CD4-positive, CD25-positive, alpha-beta regulatory T cell (primary cell): ENCODE results near the gene PYCR2. TPM values are rescaled to one million over a fixed set of nuclear protein-coding genes. Genes with fewer than 3 reads are reported as not detected.
"Not testable (repeated sequence)": the region's sequence is repeated elsewhere in the genome, so short reads cannot be mapped to it uniquely, and the experiment has no call there.

Source experiments
- ATAC-seq, 2 donors: fragments of 150-1000 bp; cut with Tn5 transposase; one replicate each; pipeline ENCODE4 v1.10.0; 2021; ENCODE audit warnings: low read depth in 2 of 2, moderate number of reproducible peaks in 2 of 2, moderate library complexity in 1 of 2
- DNase-seq, 3 donors: peaks; one replicate each; pipeline versions ENCODE4 v3.0.0 to v3.0.0-alpha.2; 2012 to 2022; ENCODE audit warnings: mixed read lengths in 1 of 3
- H3K27ac ChIP-seq: one replicate; pipeline ENCODE4 v1.7.0; 2013; ENCODE audit warnings: mild to moderate bottlenecking, low read length; ENCODE audit not compliant: insufficient read depth, poor library complexity, severe bottlenecking
- H3K27me3 ChIP-seq: one replicate; pipeline ENCODE4 v1.7.0; 2013; ENCODE audit warnings: low read length; ENCODE audit not compliant: control insufficient read depth, insufficient read depth
- H3K36me3 ChIP-seq: one replicate; pipeline ENCODE4 v1.7.0; 2013; ENCODE audit warnings: mild to moderate bottlenecking, low read length, moderate library complexity; ENCODE audit not compliant: control insufficient read depth, insufficient read depth
- H3K4me1 ChIP-seq: 2 replicates; pipeline ENCODE4 v1.7.0; 2013; ENCODE audit warnings: mild to moderate bottlenecking, low read length; ENCODE audit not compliant: insufficient read depth, control insufficient read depth, poor library complexity, severe bottlenecking
- H3K4me3 ChIP-seq: one replicate; pipeline ENCODE4 v1.7.0; 2013; ENCODE audit warnings: low read depth, mild to moderate bottlenecking, low read length, moderate library complexity
- H3K9me3 ChIP-seq, 2 experiments: 1 replicate in 1 of 2; 2 replicates in 1 of 2; pipeline ENCODE4 v1.7.0; 2013; ENCODE audit warnings: low read length in 2 of 2, mild to moderate bottlenecking in 1 of 2, moderate library complexity in 1 of 2; ENCODE audit not compliant: control insufficient read depth in 2 of 2
- H3K27ac Mint-ChIP-seq, 3 donors: one replicate each; pipeline ENCODE4 v1.8.0; 2020 to 2022; ENCODE audit warnings: mild to moderate bottlenecking in 3 of 3, mixed read lengths in 3 of 3, moderate library complexity in 2 of 3
- H3K27me3 Mint-ChIP-seq: one replicate; pipeline ENCODE4 v1.8.0; 2022; ENCODE audit warnings: mild to moderate bottlenecking, mixed read lengths
- H3K36me3 Mint-ChIP-seq: one replicate; pipeline ENCODE4 v1.8.0; 2020; ENCODE audit warnings: mixed read lengths
- H3K4me1 Mint-ChIP-seq, 4 donors: one replicate each; pipeline ENCODE4 v1.8.0; 2020 to 2022; ENCODE audit warnings: mixed read lengths in 4 of 4, mild to moderate bottlenecking in 1 of 4
- H3K4me3 Mint-ChIP-seq, 4 donors: one replicate each; pipeline ENCODE4 v1.8.0; 2020 to 2022; ENCODE audit warnings: mild to moderate bottlenecking in 4 of 4, mixed read lengths in 4 of 4, moderate library complexity in 3 of 4
- H3K9me3 Mint-ChIP-seq, 7 donors: one replicate each; pipeline ENCODE4 v1.8.0; 2020 to 2022; ENCODE audit warnings: mixed read lengths in 7 of 7, mild to moderate bottlenecking in 3 of 7, moderate library complexity in 2 of 7
- polyA plus RNA-seq, 4 donors: library from polyadenylated mRNA; unstranded; fragments of 300-500 nt; fragmentation: Illumina TruSeq; gene quantifications; one replicate each; pipeline ENCODE4 v1.2.3, GENCODE V29; 2021
- total RNA-seq: library from RNA; stranded (reverse); gene quantifications from one replicate; pipeline ENCODE4 v1.2.3, GENCODE V29; 2022

PYCR2 gene
- total RNA-seq (51.6 TPM), polyA plus RNA-seq (10 to 100 TPM; 56.7 to 74.6 (median 67.7) TPM)

DNA sequence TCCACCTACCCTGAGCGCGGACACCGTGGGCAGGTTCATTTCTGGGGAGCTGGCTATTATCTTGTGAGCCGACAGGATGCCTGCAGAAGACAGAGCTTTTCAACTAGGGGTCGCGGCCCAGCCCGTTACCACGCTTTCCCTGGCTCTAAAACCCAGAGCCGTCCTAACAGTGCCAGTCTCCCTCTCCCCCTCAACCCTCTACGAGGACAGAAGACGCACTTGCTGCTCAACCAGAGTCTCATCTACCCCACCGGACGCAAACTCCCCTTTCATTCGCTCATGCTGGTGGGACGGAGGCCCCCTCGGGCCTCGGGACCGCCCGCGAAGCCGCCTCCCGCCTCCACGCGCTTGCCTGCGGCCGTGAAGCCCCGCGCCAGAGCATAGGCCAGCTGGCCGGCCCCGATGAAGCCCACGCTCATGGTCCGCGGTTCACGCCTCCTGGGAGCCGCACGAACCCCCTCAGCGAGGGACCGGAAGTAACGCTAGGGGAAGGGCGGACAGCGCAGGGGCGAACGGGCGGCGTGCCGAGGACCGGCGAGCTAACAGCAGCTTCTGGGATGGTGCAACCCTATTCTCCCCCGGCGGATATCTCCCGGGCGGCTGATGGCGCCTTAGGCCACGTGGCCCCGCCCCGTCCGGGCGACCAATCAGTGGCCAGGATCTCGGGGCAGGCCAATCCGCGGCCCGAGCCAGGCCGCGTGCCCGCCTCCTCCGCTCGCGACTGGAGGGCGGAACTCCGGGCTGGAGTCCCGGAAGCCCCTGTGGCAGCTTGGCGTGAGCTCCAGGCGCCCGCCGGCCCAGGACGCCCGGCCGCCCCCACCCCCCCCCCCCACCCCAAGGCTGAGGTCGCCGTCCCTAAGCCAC is at the start of gene PYCR2:
Gene PYCR2, minus strand, starts transcription at position 559 of the 864 bp plus-strand sequence. Its CDS starts 140 bp downstream, at position 419.
- Mint-ChIP-seq H3K9me3 (no peaks in the 10 kb centered on the region), H3K27me3 (no peaks in the 10 kb centered on the region), H3K4me3 (peak within 1 kb of the TSS; percentile 94 to 100 (median 97)), H3K4me1 (peaks cover 0 to 59% (median 28%) of the 10 kb centered on the region in 4 donors), H3K36me3 (peaks cover 15% of the 10 kb centered on the region), H3K27ac (peak within 1 kb of the TSS; percentile 92 to 95 (median 92))
- Histone ChIP-seq H3K36me3 (peaks cover 16% of the 10 kb centered on the region), H3K4me3 (peak within 1 kb of the TSS; percentile 87), H3K4me1 (peaks cover 25% of the 10 kb centered on the region), H3K9me3 (no peaks in the 10 kb centered on the region), H3K27me3 (no peaks in the 10 kb centered on the region), H3K27ac (peak within 1 kb of the TSS; percentile 92)
- DNase-seq (peak; percentile 93 to 97 (median 95)), ATAC-seq (peak; percentile 98)

DNA sequence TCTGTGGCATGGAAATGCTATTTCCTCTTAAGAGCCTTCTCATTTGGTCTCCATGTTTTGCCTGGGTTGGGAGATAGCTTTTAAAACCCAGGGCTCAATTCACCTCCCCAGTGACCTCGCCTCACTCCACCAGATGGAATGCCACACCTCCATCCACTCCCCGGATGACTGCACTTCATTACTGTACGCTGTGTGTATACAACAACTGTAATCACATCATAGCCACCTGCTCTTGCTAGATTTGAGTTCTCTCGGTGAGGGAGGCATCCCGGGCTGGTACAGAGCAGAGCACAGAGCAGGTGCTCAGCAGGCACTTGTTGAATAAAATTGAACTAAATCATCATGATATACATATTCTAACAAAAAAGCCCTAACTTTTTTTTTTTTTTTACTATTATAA is 49.1 kb upstream of the PYCR2 start:
- no peak for ATAC-seq
- Mint-ChIP-seq H3K9me3 (no peaks in the 10 kb centered on the region), H3K36me3 (peaks cover 9% of the 10 kb centered on the region), H3K27me3 (no peaks in the 10 kb centered on the region), H3K4me3 (no peak overlapping the region), H3K27ac (no peak overlapping the region), H3K4me1 (peaks cover 0 to 9% (median 4%) of the 10 kb centered on the region in 4 donors)
- DNase-seq, result no peak
- Histone ChIP-seq H3K9me3 (no peaks in the 10 kb centered on the region), H3K27ac (no peak overlapping the region), H3K27me3 (no peaks in the 10 kb centered on the region), H3K4me1 (no peaks in the 10 kb centered on the region), H3K4me3 (no peak overlapping the region), H3K36me3 (peaks cover 6% of the 10 kb centered on the region)

DNA sequence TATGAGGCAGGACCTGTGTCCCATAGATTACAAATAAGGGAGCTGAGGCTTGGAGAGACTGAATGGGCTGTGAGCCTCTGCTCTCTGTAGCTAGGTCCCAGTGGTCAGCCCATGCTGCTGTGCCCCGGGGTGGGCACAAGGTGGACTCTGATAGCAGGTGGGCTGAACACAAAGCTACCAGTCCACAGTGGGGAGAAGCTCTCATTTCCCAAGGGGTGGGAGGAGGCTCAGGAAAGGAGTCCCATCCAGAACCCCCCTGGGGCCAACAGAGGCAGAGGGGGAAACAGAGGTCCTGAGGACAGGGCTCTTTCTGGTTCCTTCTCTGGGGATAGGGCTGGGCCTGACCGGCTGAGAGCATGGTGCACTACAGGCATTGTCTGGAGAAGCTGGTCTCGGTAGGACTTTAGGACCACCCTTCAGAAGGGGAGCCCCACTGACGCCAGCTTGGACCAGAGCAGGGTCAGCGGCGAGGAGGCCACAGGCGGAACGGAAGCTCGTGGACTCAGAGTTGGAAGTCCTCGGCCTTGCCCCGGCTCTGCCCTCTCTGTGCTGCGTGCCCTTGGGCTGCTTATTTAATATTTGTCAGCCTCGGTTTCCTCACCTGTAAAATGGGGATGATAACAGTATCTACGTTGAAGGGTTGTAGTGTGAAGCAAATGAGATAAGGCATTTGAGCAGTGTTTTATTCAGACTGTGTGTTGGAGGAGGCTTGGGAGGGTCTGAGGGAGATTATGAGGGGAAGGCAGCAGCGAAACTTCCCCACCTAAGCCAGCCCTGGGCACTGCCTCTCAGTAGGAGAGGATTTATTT is 48.5 kb upstream of the PYCR2 start:
- H3K9me3 ChIP-seq, result no peaks in the 10 kb centered on the region
- DNase-seq (no peak), ATAC-seq (no peak)
- no peak overlapping the region for H3K4me3 ChIP-seq
- Mint-ChIP-seq H3K9me3 (no peaks in the 10 kb centered on the region), H3K4me3 (no peak overlapping the region), H3K27ac (no peak overlapping the region), H3K4me1 (peaks cover 0 to 9% (median 4%) of the 10 kb centered on the region in 4 donors), H3K36me3 (peaks cover 8% of the 10 kb centered on the region), H3K27me3 (no peaks in the 10 kb centered on the region)
- no peaks in the 10 kb centered on the region for H3K27me3 ChIP-seq
- H3K36me3 ChIP-seq, result peaks cover under 1% of the 10 kb centered on the region
- no peak overlapping the region for H3K27ac ChIP-seq
- no peaks in the 10 kb centered on the region for H3K4me1 ChIP-seq

DNA sequence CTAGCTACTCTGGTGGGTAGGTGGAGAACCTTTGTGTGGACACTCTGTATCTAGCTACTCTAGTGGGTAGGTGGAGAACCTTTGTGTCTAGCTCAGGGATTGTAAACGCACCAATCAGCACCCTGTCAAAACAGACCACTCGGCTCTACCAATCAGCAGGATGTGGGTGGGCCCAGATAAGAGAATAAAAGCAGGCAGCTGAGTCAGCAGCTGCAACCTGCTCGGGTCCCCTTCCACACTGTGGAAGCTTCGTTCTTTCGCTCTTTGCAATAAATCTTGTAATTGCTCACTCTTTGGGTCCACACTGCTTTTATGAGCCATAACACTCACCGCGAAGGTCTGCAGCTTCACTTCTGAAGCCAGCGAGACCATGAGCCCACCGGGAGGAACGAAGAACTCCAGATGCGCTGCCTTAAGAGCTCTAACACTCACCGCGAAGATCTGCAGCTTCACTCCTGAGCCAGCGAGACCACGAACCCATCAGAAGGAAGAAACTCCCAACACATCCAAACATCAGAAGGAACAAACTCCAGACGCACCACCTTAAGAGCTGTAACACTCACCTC is 46.6 kb upstream of the PYCR2 start:
- H3K4me1 ChIP-seq, H3K27me3 Mint-ChIP-seq, ATAC-seq, H3K9me3 Mint-ChIP-seq, H3K36me3 ChIP-seq, H3K27ac ChIP-seq, H3K4me1 Mint-ChIP-seq, H3K27ac Mint-ChIP-seq, H3K9me3 ChIP-seq, H3K36me3 Mint-ChIP-seq, H3K27me3 ChIP-seq, DNase-seq, H3K4me3 ChIP-seq: not testable (repeated sequence)
- peak overlapping the region in 1 of 4 donors; percentile 55 for H3K4me3 Mint-ChIP-seq

DNA sequence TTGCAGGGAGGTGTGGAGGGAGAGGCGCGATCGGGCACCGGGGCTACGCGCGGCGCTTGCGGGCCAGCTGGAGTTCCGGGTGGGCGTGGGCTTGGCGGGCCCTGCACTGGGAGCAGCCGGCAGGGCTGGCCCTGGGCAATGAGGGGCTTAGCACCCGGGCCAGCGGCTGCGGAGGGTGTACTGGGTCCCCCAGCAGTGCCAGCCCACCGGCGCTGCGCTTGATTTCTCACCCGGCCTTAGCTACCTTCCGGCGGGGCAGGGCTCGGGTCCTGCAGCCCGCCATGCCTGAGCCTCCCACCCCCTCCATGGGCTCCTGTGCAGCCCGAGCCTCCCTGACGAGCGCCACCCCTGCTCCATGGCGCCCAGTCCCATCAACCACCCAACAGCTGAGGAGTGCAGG is 45.7 kb upstream of the PYCR2 start:
- not testable (repeated sequence) for H3K27me3 Mint-ChIP-seq, H3K27me3 ChIP-seq, H3K9me3 Mint-ChIP-seq, H3K36me3 ChIP-seq, H3K4me1 Mint-ChIP-seq, H3K27ac ChIP-seq, ATAC-seq, H3K36me3 Mint-ChIP-seq, H3K27ac Mint-ChIP-seq, H3K9me3 ChIP-seq, H3K4me3 ChIP-seq, DNase-seq, H3K4me1 ChIP-seq, H3K4me3 Mint-ChIP-seq

DNA sequence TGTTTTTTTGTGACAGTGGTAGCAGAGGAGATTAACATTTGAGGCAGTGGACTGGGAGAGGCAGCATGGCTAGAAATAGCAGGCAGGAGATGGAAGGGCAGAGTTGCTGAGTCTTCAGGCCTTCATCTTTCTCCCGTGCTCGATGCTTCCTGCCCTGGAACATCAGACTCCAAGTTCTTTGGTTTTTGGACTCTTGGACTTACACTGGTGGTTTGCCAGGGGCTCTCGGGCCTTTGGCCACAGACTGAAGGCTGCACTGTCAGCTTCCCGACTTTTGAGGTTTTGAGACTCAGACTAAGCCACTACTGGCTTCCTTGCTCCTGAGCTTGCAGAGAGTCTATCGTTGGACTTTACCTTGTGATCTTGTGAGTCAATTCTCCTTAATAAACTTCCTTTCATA is 41.2 kb upstream of the PYCR2 start:
- Mint-ChIP-seq H3K4me1 (peaks cover 0 to 5% (median 1%) of the 10 kb centered on the region in 4 donors), H3K27ac (no peak overlapping the region), H3K27me3 (peaks cover 9% of the 10 kb centered on the region), H3K9me3 (peaks cover 0 to 2% (median 0%) of the 10 kb centered on the region in 7 donors), H3K4me3 (no peak overlapping the region), H3K36me3 (no peaks in the 10 kb centered on the region)
- no peaks in the 10 kb centered on the region for H3K36me3 ChIP-seq
- H3K4me1 ChIP-seq, result no peaks in the 10 kb centered on the region
- DNase-seq (no peak), ATAC-seq (no peak)
- no peak overlapping the region for H3K4me3 ChIP-seq
- no peak overlapping the region for H3K27ac ChIP-seq
- H3K9me3 ChIP-seq, result no peaks in the 10 kb centered on the region
- no peaks in the 10 kb centered on the region for H3K27me3 ChIP-seq

DNA sequence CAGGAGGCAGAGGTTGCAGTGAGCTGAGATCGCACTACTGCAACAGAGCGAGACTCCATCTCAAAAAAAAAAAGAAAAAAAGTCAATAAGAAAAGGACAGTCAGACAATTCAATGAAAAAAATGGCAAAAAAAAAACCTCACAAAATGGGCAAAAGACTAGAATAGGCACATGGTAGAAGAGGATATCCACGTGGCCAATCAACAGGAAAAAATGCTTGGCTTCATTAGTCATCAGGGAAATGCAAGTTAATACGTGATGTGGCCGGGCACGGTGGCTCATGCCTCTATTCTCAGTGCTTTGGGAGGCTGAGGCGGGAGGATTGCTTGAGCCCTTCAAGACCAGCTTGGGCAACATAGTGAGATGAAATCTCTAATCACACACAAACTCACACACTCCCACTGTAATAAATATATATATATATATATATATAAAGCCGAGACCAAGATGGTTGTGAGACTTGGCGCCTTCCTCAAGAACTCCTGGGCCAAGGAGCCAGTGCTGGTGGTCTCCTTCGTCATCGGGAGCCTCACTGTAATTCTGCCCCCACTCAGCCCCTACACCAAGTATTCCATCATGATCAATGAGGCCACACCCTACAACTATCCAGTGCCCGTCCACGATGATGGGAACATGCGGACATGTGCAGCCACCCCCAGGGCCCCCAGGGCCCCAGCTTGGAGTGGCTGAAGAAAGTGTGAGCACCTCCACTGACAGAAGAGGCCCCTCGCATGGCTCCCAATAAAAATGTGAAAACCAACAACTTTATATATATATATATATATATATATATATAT is 39.9 kb upstream of the PYCR2 start:
- Mint-ChIP-seq H3K27ac (no peak overlapping the region), H3K4me1 (peaks cover 0 to 5% (median 1%) of the 10 kb centered on the region in 4 donors), H3K27me3 (peaks cover 9% of the 10 kb centered on the region), H3K9me3 (peaks cover 0 to 2% (median 0%) of the 10 kb centered on the region in 7 donors), H3K4me3 (no peak overlapping the region), H3K36me3 (no peaks in the 10 kb centered on the region)
- ATAC-seq (no peak), DNase-seq (no peak)
- no peaks in the 10 kb centered on the region for H3K9me3 ChIP-seq
- H3K36me3 ChIP-seq, result no peaks in the 10 kb centered on the region
- H3K27me3 ChIP-seq, result no peaks in the 10 kb centered on the region
- H3K4me1 ChIP-seq, result no peaks in the 10 kb centered on the region
- H3K27ac ChIP-seq, result no peak overlapping the region
- H3K4me3 ChIP-seq, result no peak overlapping the region
